HCT116 (cell line): ENCODE data around the gene EMP2. TPM values are rescaled to one million over a fixed set of nuclear protein-coding genes. Genes with fewer than 3 reads are reported as not detected.

Experiments used
- ATAC-seq: fragments of 200-7000 bp; cut with Tn5 transposase; 2 replicates; pipeline ENCODE4 v1.9.1; 2020; ENCODE audit warnings: mild to moderate bottlenecking, moderate library complexity
- BruUV-seq: library from RNA; stranded (reverse); fragments of 400-500 nt; replicated peaks from 2 replicates; lab custom pipeline; 2021; lab: Mats Ljungman, UMichigan
- CTCF ChIA-PET: fragments of 300-600 bp; sonication (Branson Sonifier 250); formaldehyde crosslinking; loops from one replicate; lab custom pipeline; 2021; ENCODE audit warnings: antibody characterized with exemption; lab: Charles Lee
- POLR2A ChIA-PET: fragments of 300-600, 350-600 bp; sonication (Branson Sonifier 250); formaldehyde crosslinking; loops from one replicate; lab custom pipeline; 2021; ENCODE audit warnings: antibody characterized with exemption; lab: Charles Lee
- RAD21 ChIA-PET, 2 experiments: fragments of 300-600 bp; sonication (Branson Sonifier 250); formaldehyde crosslinking; loops; one replicate each; lab custom pipeline; 2023; ENCODE audit warnings: low total read pairs in 2 of 2; ENCODE audit not compliant: uncharacterized antibody in 2 of 2, unreplicated experiment in 2 of 2, low non-redundant PET in 1 of 2; lab: Charles Lee
- DNase-seq: peaks from one replicate; pipeline ENCODE4 v3.0.0-alpha.2; 2010; ENCODE audit warnings: low read depth, low spot score
- H2AFZ ChIP-seq: fragments of 200-600 bp; shearing (Covaris generic), sonication (generic); 2 replicates; pipeline ENCODE4 v1.6.1; 2017; ENCODE audit warnings: low read depth, mixed run types, mixed read lengths, antibody characterized with exemption, low read length; ENCODE audit not compliant: poor library complexity, severe bottlenecking
- H3K27ac ChIP-seq: 2 replicates; pipeline ENCODE4 v1.5.1; 2012; ENCODE audit warnings: low read depth, low read length
- H3K27me3 ChIP-seq: fragments of 200-600 bp; sonication (generic); 2 replicates; pipeline ENCODE4 v1.6.1; 2016; ENCODE audit warnings: mixed run types, low read length, mixed read lengths; ENCODE audit not compliant: insufficient read depth
- H3K36me3 ChIP-seq, 2 experiments: fragments of 200-500 bp in 1 of 2; fragments of 200-600 bp in 1 of 2; sonication (Bioruptor generic) in 1 of 2; sonication (generic) in 1 of 2; 2 replicates each; pipeline versions ENCODE4 v1.5.1 to v1.6.1; 2014 to 2016; ENCODE audit warnings: low read length in 2 of 2, inconsistent platforms in 1 of 2, mixed read lengths in 1 of 2, mixed run types in 1 of 2; ENCODE audit not compliant: insufficient read depth in 2 of 2, control insufficient read depth in 1 of 2
- H3K4me1 ChIP-seq, 2 experiments: fragments of 200-600 bp in 1 of 2; sonication (generic) in 1 of 2; 2 replicates each; pipeline versions ENCODE4 v1.5.1 to v1.6.1; 2012 to 2017; ENCODE audit warnings: low read length in 2 of 2, inconsistent platforms in 1 of 2, mild to moderate bottlenecking in 1 of 2, mixed read lengths in 1 of 2, mixed run types in 1 of 2, moderate library complexity in 1 of 2; ENCODE audit not compliant: insufficient read depth in 2 of 2, control insufficient read depth in 1 of 2
- H3K4me2 ChIP-seq: fragments of 200-600 bp; sonication (generic); 2 replicates; pipeline ENCODE4 v1.6.1; 2017; ENCODE audit warnings: mixed run types, low read length, mixed read lengths
- H3K4me3 ChIP-seq, 2 experiments: fragments of 200-600 bp in 1 of 2; sonication (generic) in 1 of 2; replicated peaks in 1 of 2; 2 replicates each; pipeline ENCODE4 v1.5.1; 2011 to 2016; ENCODE audit warnings: low read length in 2 of 2, control low read depth in 1 of 2, low read depth in 1 of 2, mild to moderate bottlenecking in 1 of 2, mixed read lengths in 1 of 2, mixed run types in 1 of 2
- H3K79me2 ChIP-seq: fragments of 200-600 bp; sonication (generic); 2 replicates; pipeline ENCODE4 v1.6.1; 2017; ENCODE audit warnings: mild to moderate bottlenecking, mixed run types, low read length, moderate library complexity, mixed read lengths; ENCODE audit not compliant: insufficient read depth
- H3K9ac ChIP-seq: fragments of 200-600 bp; sonication (generic); 2 replicates; pipeline ENCODE4 v1.6.1; 2016; ENCODE audit warnings: low read length, mixed read lengths
- H3K9me2 ChIP-seq: fragments of 200-600 bp; sonication (generic), shearing (Covaris generic); 2 replicates; pipeline ENCODE4 v1.6.1; 2017; ENCODE audit warnings: mixed run types, mild to moderate bottlenecking, moderate library complexity; ENCODE audit not compliant: insufficient read depth
- H3K9me3 ChIP-seq, 2 experiments: fragments of 200-500 bp in 1 of 2; fragments of 200-600 bp in 1 of 2; sonication (Bioruptor generic) in 1 of 2; sonication (generic) in 1 of 2; 2 replicates each; pipeline ENCODE4 v1.6.1; 2014 to 2017; ENCODE audit warnings: low read length in 2 of 2, mixed read lengths in 2 of 2, inconsistent platforms in 1 of 2, low read depth in 1 of 2, mild to moderate bottlenecking in 1 of 2, mixed run types in 1 of 2, moderate library complexity in 1 of 2; ENCODE audit not compliant: control insufficient read depth in 1 of 2, insufficient read depth in 1 of 2
- H4K20me1 ChIP-seq: fragments of 200-600 bp; sonication (generic), shearing (Covaris generic); 2 replicates; pipeline ENCODE4 v1.6.1; 2017; ENCODE audit warnings: mixed run types, mild to moderate bottlenecking, moderate library complexity; ENCODE audit not compliant: insufficient read depth
- CBX3 ChIP-seq: IDR thresholded peaks from 2 replicates; pipeline ENCODE4 v1.6.1; 2012; ENCODE audit warnings: low read depth
- EGR1 ChIP-seq: IDR thresholded peaks from 2 replicates; pipeline ENCODE4 v1.6.1; 2012; ENCODE audit warnings: low read depth
- ELF1 ChIP-seq: IDR thresholded peaks from 2 replicates; pipeline ENCODE4 v1.6.1; 2012; ENCODE audit warnings: low read depth, borderline replicate concordance
- EZH2phosphoT487 ChIP-seq: fragments of 200-600 bp; IDR thresholded peaks from 2 replicates; pipeline ENCODE4 v1.6.1; 2018; ENCODE audit warnings: antibody characterized with exemption, borderline replicate concordance
- FOSL1 ChIP-seq: IDR thresholded peaks from 2 replicates; pipeline ENCODE4 v1.6.1; 2012; ENCODE audit warnings: low read depth
- POLR2A ChIP-seq: IDR thresholded peaks from 2 replicates; pipeline ENCODE4 v1.7.0; 2011; ENCODE audit warnings: borderline replicate concordance; ENCODE audit not compliant: insufficient read depth, insufficient read length; ENCODE audit errors: extremely low read depth
- POLR2AphosphoS5 ChIP-seq: IDR thresholded peaks from 2 replicates; pipeline ENCODE4 v1.6.1; 2011; ENCODE audit warnings: mild to moderate bottlenecking, low read depth, low read length, moderate library complexity
- RAD21 ChIP-seq: IDR thresholded peaks from 2 replicates; pipeline ENCODE4 v1.6.1; 2012; ENCODE audit warnings: low read depth, mild to moderate bottlenecking
- SRF ChIP-seq: IDR thresholded peaks from 2 replicates; pipeline ENCODE4 v1.6.1; 2012; ENCODE audit warnings: low read depth
- TCF7L2 ChIP-seq: IDR thresholded peaks from 2 replicates; pipeline ENCODE4 v1.7.0; 2011; ENCODE audit warnings: borderline replicate concordance, inconsistent platforms; ENCODE audit not compliant: insufficient read depth, insufficient read length; ENCODE audit errors: extremely low read depth
- YY1 ChIP-seq: IDR thresholded peaks from 2 replicates; pipeline ENCODE4 v1.6.1; 2011; ENCODE audit warnings: low read length, low read depth, moderate library complexity, mild to moderate bottlenecking; ENCODE audit not compliant: insufficient replicate concordance; ENCODE audit errors: extremely low read depth
- ZFX ChIP-seq: fragments of 450-650 bp; IDR thresholded peaks from 2 replicates; pipeline ENCODE4 v1.6.1; 2017
- ZNF274 ChIP-seq: fragments of 200-500 bp; sonication (Bioruptor generic); IDR thresholded peaks from 2 replicates; pipeline ENCODE4 v1.6.1; 2014; ENCODE audit warnings: mild to moderate bottlenecking, low read depth, low read length, inconsistent platforms
- intact Hi-C: fragments of 100-400 bp; cut with micrococcal nuclease; formaldehyde crosslinking; loops from 2 replicates; pipeline ENCODE4 v1.10.0; 2022
- total RNA-seq: library from RNA; stranded (reverse); gene quantifications from one replicate; pipeline ENCODE4 v1.2.1, GENCODE V29; 2021; ENCODE audit not compliant: unreplicated experiment
- TF ChIP-seq, protein P1 (sequence below), 3 experiments: fragments of 200-600 bp in 1 of 3; sonication (generic) in 1 of 3; IDR thresholded peaks in 2 of 3; conservative IDR thresholded peaks in 1 of 3; 2 replicates each; pipeline ENCODE4 v1.5.1; 2012 to 2017; ENCODE audit warnings: low read depth in 2 of 3, low read length in 2 of 3, antibody characterized with exemption in 1 of 3, borderline replicate concordance in 1 of 3, control low read depth in 1 of 3, mild to moderate bottlenecking in 1 of 3, mixed read lengths in 1 of 3, mixed run types in 1 of 3, moderate library complexity in 1 of 3; ENCODE audit not compliant: insufficient read depth in 1 of 3
- TF ChIP-seq, protein P2 (sequence below): IDR thresholded peaks from 2 replicates; pipeline ENCODE4 v1.6.1; 2012

EMP2 gene
- total RNA-seq, 1 experiment from 2014 or later = 32.6 TPM

DNA sequence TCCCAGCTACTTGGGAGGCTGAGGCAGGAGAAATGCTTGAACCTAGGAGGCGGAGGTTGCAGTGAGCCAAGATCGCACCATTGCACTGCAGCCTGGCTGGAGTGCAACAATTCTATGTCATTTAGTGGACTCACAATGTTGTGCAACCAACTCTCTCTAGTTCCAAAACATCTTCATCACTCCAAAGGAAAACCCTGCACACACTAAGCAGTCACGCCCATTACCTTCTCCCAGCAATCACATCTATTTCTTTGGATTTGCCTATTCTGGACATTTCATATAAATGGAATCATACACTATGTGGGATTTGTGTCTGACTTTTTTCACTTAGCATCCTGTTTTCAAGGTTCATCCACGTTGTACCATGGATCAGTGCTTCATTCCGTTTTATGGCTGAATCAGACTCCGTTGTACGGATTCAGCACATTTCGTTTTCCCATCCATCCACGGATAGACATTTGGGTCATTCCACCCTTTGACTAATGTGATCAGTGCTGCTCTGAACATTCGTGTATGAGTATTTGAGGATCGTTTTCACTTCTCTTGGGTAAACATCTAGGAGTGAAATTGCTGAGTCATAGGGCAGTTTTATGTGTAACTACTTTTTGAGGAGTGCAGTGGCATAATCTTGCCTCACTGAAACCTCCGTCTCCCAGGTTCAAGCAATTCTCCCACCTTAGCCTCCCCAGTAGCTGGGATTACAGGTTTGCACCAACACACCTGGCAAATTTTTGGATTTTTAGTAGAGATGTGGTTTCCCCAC, 45.4 kb upstream of the EMP2 start:
- no peak for ATAC-seq
- Histone ChIP-seq H3K9me3 (no peaks in the 10 kb centered on the region), H3K4me3 (no peak overlapping the region)

DNA sequence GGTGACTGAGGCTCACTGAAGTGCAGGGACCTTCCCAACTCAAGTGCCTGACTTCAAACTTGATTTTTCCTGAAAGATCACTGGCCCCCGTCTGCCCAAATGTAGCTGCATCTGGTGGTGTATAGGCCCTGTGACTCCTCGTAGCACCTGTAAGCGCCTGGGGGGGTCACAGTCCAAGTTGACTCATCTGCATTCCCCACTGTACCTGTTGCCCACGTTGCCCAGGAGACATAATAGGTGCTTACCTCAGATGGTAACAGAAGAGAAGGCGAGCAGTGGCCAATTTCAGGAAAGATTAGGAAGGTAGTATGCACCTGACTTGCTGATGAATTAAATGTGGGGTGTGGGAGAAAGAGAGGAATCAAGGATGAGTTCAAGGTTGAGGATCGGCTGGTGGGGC, 44.1 kb upstream of the EMP2 start:
- H2AFZ ChIP-seq = no peak overlapping the region
- no peak overlapping the region for H3K4me2 ChIP-seq
- CTCF ChIA-PET = no interaction called here
- no peak for TF ChIP-seq TCF7L2
- TF ChIP-seq EGR1 = no peak
- no peak for TF ChIP-seq RAD21
- no peak for TF ChIP-seq EZH2phosphoT487
- no peak for TF ChIP-seq SRF
- TF ChIP-seq ZNF274 = no peak
- no peak for TF ChIP-seq POLR2AphosphoS5
- TF ChIP-seq, protein P1, sequence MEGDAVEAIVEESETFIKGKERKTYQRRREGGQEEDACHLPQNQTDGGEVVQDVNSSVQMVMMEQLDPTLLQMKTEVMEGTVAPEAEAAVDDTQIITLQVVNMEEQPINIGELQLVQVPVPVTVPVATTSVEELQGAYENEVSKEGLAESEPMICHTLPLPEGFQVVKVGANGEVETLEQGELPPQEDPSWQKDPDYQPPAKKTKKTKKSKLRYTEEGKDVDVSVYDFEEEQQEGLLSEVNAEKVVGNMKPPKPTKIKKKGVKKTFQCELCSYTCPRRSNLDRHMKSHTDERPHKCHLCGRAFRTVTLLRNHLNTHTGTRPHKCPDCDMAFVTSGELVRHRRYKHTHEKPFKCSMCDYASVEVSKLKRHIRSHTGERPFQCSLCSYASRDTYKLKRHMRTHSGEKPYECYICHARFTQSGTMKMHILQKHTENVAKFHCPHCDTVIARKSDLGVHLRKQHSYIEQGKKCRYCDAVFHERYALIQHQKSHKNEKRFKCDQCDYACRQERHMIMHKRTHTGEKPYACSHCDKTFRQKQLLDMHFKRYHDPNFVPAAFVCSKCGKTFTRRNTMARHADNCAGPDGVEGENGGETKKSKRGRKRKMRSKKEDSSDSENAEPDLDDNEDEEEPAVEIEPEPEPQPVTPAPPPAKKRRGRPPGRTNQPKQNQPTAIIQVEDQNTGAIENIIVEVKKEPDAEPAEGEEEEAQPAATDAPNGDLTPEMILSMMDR (IDR thresholded peaks at IDR 0.05 in 2 of 3, conservative IDR thresholded peaks at IDR 0.05 in 1 of 3; ENCODE audit: borderline replicate concordance in 1 of 3, insufficient read depth in 1 of 3, low read depth in 2 of 3, low read length in 2 of 3) = no peak
- no peak for TF ChIP-seq YY1
- no peak for TF ChIP-seq ZFX
- TF ChIP-seq ELF1 = no peak
- TF ChIP-seq, protein P2, sequence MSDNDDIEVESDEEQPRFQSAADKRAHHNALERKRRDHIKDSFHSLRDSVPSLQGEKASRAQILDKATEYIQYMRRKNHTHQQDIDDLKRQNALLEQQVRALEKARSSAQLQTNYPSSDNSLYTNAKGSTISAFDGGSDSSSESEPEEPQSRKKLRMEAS = no peak

More for the DNA sequence above, 45.4 kb upstream of the EMP2 start:
- no peak for DNase-seq
- H3K27me3 ChIP-seq = no peaks in the 10 kb centered on the region
- RAD21 ChIA-PET = no interaction called here
- H3K36me3 ChIP-seq = no peaks in the 10 kb centered on the region
- BruUV-seq = no TSS peak
- no peak overlapping the region for H3K4me2 ChIP-seq
- no peak for TF ChIP-seq FOSL1
- TF ChIP-seq, protein P1 (IDR thresholded peaks at IDR 0.05 in 2 of 3, conservative IDR thresholded peaks at IDR 0.05 in 1 of 3; ENCODE audit: borderline replicate concordance in 1 of 3, insufficient read depth in 1 of 3, low read depth in 2 of 3, low read length in 2 of 3) = no peak
- TF ChIP-seq CBX3 = no peak
- no peak for TF ChIP-seq POLR2A
- TF ChIP-seq, all 23 proteins: peak for 0
- no peak overlapping the region for H3K9ac ChIP-seq
- H3K9me2 ChIP-seq = no peaks in the 10 kb centered on the region
- intact Hi-C loops = no loop called here
- no peaks in the 10 kb centered on the region for H3K79me2 ChIP-seq
- no peak overlapping the region for H3K27ac ChIP-seq
- ChIA-PET CTCF (no interaction called here), POLR2A (no interaction called here)
- no peak overlapping the region for H2AFZ ChIP-seq
- H4K20me1 ChIP-seq = no peaks in the 10 kb centered on the region
- peaks cover 5 to 6% of the 10 kb centered on the region in 2 experiments; a peak in 3 of 4 replicates for H3K4me1 ChIP-seq

More for the DNA sequence above, 44.1 kb upstream of the EMP2 start:
- intact Hi-C loops = no loop called here
- Histone ChIP-seq H3K4me3 (no peak overlapping the region), H4K20me1 (no peaks in the 10 kb centered on the region), H3K27ac (no peak overlapping the region), H3K9me2 (no peaks in the 10 kb centered on the region), H3K9me3 (no peaks in the 10 kb centered on the region), H3K79me2 (no peaks in the 10 kb centered on the region), H3K27me3 (no peaks in the 10 kb centered on the region), H3K9ac (no peak overlapping the region), H3K36me3 (no peaks in the 10 kb centered on the region), H3K4me1 (peaks cover 5 to 6% of the 10 kb centered on the region in 2 experiments; a peak in 3 of 4 replicates)
- DNase-seq = no peak
- ATAC-seq = no peak
- BruUV-seq = no TSS peak
- RAD21 ChIA-PET = no interaction called here
- POLR2A ChIA-PET = no interaction called here
